Endodermal cell (in vitro differentiated cells): ENCODE measurements around the gene TRDN. TPM values are rescaled to one million over a fixed set of nuclear protein-coding genes. Genes with fewer than 3 reads are reported as not detected.

Experiments used
- DNase-seq: peaks from one replicate; pipeline ENCODE4 v3.0.0-alpha.2; 2017
- H3K27ac ChIP-seq: 2 replicates; pipeline ENCODE4 v1.5.1; 2013; ENCODE audit warnings: mild to moderate bottlenecking, low read depth, low read length, moderate library complexity
- H3K27me3 ChIP-seq: 2 replicates; pipeline ENCODE4 v1.6.1; 2013; ENCODE audit warnings: mild to moderate bottlenecking, low read length, moderate library complexity; ENCODE audit not compliant: insufficient read depth, control insufficient read depth, poor library complexity, severe bottlenecking
- H3K36me3 ChIP-seq: 2 replicates; pipeline ENCODE4 v1.7.0; 2013; ENCODE audit warnings: mild to moderate bottlenecking, low read length, moderate library complexity; ENCODE audit not compliant: control insufficient read depth, insufficient read depth
- H3K4me1 ChIP-seq: one replicate; pipeline ENCODE4 v1.7.0; 2013; ENCODE audit warnings: low read length; ENCODE audit not compliant: control insufficient read depth, insufficient read depth
- H3K4me3 ChIP-seq: 2 replicates; pipeline ENCODE4 v1.5.1; 2013; ENCODE audit warnings: mild to moderate bottlenecking, low read length, moderate library complexity
- H3K9ac ChIP-seq: 2 replicates; pipeline ENCODE4 v1.6.1; 2013; ENCODE audit warnings: mild to moderate bottlenecking, low read length, moderate library complexity; ENCODE audit not compliant: poor library complexity, severe bottlenecking; ENCODE audit errors: extremely low read depth
- H3K9me3 ChIP-seq: 2 replicates; pipeline ENCODE4 v1.6.1; 2013; ENCODE audit warnings: mild to moderate bottlenecking, low read length, moderate library complexity; ENCODE audit not compliant: control insufficient read depth
- H3K27ac Mint-ChIP-seq: 2 replicates; pipeline ENCODE4 v1.8.0; 2020; ENCODE audit warnings: mixed read lengths
- H3K27me3 Mint-ChIP-seq: 2 replicates; pipeline ENCODE4 v1.8.0; 2021; ENCODE audit warnings: mild to moderate bottlenecking, mixed read lengths; ENCODE audit not compliant: insufficient read depth
- H3K36me3 Mint-ChIP-seq: 2 replicates; pipeline ENCODE4 v1.8.0; 2020; ENCODE audit warnings: low read depth, mixed read lengths
- H3K4me1 Mint-ChIP-seq: 2 replicates; pipeline ENCODE4 v1.8.0; 2020; ENCODE audit warnings: mixed read lengths
- H3K4me3 Mint-ChIP-seq: 2 replicates; pipeline ENCODE4 v1.8.0; 2020; ENCODE audit warnings: mild to moderate bottlenecking, moderate library complexity, mixed read lengths
- H3K9me3 Mint-ChIP-seq: 2 replicates; pipeline ENCODE4 v1.8.0; 2020; ENCODE audit warnings: mild to moderate bottlenecking, mixed read lengths
- CTCF ChIP-seq: fragments of 200-600 bp; sonication (generic); conservative IDR thresholded peaks from 2 replicates; pipeline ENCODE4 v1.5.0; 2021; ENCODE audit warnings: antibody characterized with exemption, mild to moderate bottlenecking
- WGBS, 2 experiments: methylation state at CpG; one replicate each; pipeline versions ENCODE4 v1.1.5 to v1.1.7; 2013; ENCODE audit warnings: missing lambda C conversion rate in 2 of 2, mixed read lengths in 1 of 2; ENCODE audit not compliant: insufficient coverage in 1 of 2, insufficient read length in 1 of 2; 5-methylcytosine and 5-hydroxymethylcytosine counted together
- total RNA-seq, 2 donors: library from RNA; stranded (reverse); fragmentation: NEBNext Ultra II Directional in 1 of 2; extraction: Animal tissue kit (Norgen Biotek cat#: 25700) in 1 of 2; gene quantifications; 2 replicates in 1 of 2; 3 replicates in 1 of 2; pipeline ENCODE4 v1.2.1, GENCODE V29; 2021

Gene TRDN
- total RNA-seq, 2 donors from 2014 or later: 74.4 to 136 TPM

GRCh38 chr6:123169774-123170095, 467.0 kb downstream of the TRDN start:
- no peaks in the 10 kb centered on the region for H3K27me3 ChIP-seq
- H3K4me3 ChIP-seq: no peak overlapping the region
- peaks cover 2% of the 10 kb centered on the region for H3K36me3 Mint-ChIP-seq
- no peak for TF ChIP-seq CTCF
- peaks cover 5% of the 10 kb centered on the region for H3K4me1 Mint-ChIP-seq
- no peak for DNase-seq
- H3K4me1 ChIP-seq: no peaks in the 10 kb centered on the region
- no peak overlapping the region for H3K27ac ChIP-seq
- no peaks in the 10 kb centered on the region for H3K36me3 ChIP-seq
- no peak overlapping the region for H3K27ac Mint-ChIP-seq
- H3K4me3 Mint-ChIP-seq: no peak overlapping the region
- no peaks in the 10 kb centered on the region for H3K27me3 Mint-ChIP-seq
- no peak overlapping the region for H3K9ac ChIP-seq
- H3K9me3 ChIP-seq: peaks cover 10% of the 10 kb centered on the region
- peaks cover 6% of the 10 kb centered on the region for H3K9me3 Mint-ChIP-seq
- 81 to 89% methylated on average over 2 of the region's 2 CpGs for WGBS, 2 experiments

GRCh38 chr6:123168892-123169773, 467.6 kb downstream of the TRDN start:
- no peak for DNase-seq
- H3K4me1 Mint-ChIP-seq: peaks cover 5% of the 10 kb centered on the region
- no peak overlapping the region for H3K4me3 Mint-ChIP-seq
- TF ChIP-seq CTCF: no peak
- no peak overlapping the region for H3K27ac Mint-ChIP-seq
- H3K9me3 Mint-ChIP-seq: peaks cover 6% of the 10 kb centered on the region
- peaks cover 2% of the 10 kb centered on the region for H3K36me3 Mint-ChIP-seq
- WGBS, 2 experiments: 91 to 100% methylated on average over 1 to 2 of the region's 2 CpGs
- Histone ChIP-seq H3K27me3 (no peaks in the 10 kb centered on the region), H3K4me3 (no peak overlapping the region), H3K36me3 (no peaks in the 10 kb centered on the region), H3K9me3 (peaks cover 10% of the 10 kb centered on the region), H3K4me1 (no peaks in the 10 kb centered on the region), H3K9ac (no peak overlapping the region), H3K27ac (no peak overlapping the region)
- H3K27me3 Mint-ChIP-seq: no peaks in the 10 kb centered on the region

- H3K4me3 ChIP-seq: no peak overlapping the region
- Mint-ChIP-seq H3K4me3 (no peak overlapping the region), H3K36me3 (peaks cover 2% of the 10 kb centered on the region), H3K27me3 (no peaks in the 10 kb centered on the region), H3K27ac (no peak overlapping the region), H3K9me3 (peaks cover 6% of the 10 kb centered on the region), H3K4me1 (peaks cover 5% of the 10 kb centered on the region)
- H3K9me3 ChIP-seq: peaks cover 10% of the 10 kb centered on the region
- TF ChIP-seq CTCF: no peak
- no peak for DNase-seq
- WGBS, 2 experiments: no CpG with 5 or more reads among the region's 1 CpG
- no peaks in the 10 kb centered on the region for H3K27me3 ChIP-seq
- H3K9ac ChIP-seq: no peak overlapping the region
- no peaks in the 10 kb centered on the region for H3K36me3 ChIP-seq
- H3K4me1 ChIP-seq: no peaks in the 10 kb centered on the region
- H3K27ac ChIP-seq: no peak overlapping the region
Observed at GRCh38 chr6:123168466-123168865, 468.3 kb downstream of the TRDN start.

Other genes with a start within 250 kb of the TRDN start
- under 1 TPM in 1 of 2 donors, not detected in 1; 0.29 TPM for gene NKAIN2, start 166.9 kb upstream of the TRDN start, total RNA-seq